Liver (tissue), 3 donors: ENCODE data around the gene REM1.

Experiments used
- EGR1 ChIP-seq, 2 donors: IDR thresholded peaks; 2 replicates each; pipeline ENCODE4 v1.6.1; 2016 to 2018; ENCODE audit warnings: antibody characterized with exemption in 2 of 2, low read depth in 2 of 2
- JUND ChIP-seq, 2 donors: IDR thresholded peaks; 2 replicates each; pipeline ENCODE4 v1.6.1; 2016; ENCODE audit warnings: antibody characterized with exemption in 2 of 2
- RAD21 ChIP-seq, 2 donors: IDR thresholded peaks; 2 replicates each; pipeline ENCODE4 v1.6.1; 2016; ENCODE audit warnings: antibody characterized with exemption in 2 of 2, mild to moderate bottlenecking in 2 of 2
- TF ChIP-seq, protein P1 (sequence below): fragments of 150-350 bp; IDR thresholded peaks from 2 replicates; pipeline ENCODE4 v1.5.1; 2017; ENCODE audit warnings: improper control_type of control experiment, low read depth, low read length; ENCODE audit not compliant: missing input control
- TF ChIP-seq, protein P2 (sequence below): IDR thresholded peaks from 2 replicates; pipeline ENCODE4 v1.6.1; 2016; ENCODE audit warnings: antibody characterized with exemption, mild to moderate bottlenecking
- TF ChIP-seq, protein P3 (sequence below): IDR thresholded peaks from 2 replicates; pipeline ENCODE4 v1.6.1; 2016; ENCODE audit warnings: antibody characterized with exemption
- donor health status: healthy.
- donor health status: healthy.

DNA sequence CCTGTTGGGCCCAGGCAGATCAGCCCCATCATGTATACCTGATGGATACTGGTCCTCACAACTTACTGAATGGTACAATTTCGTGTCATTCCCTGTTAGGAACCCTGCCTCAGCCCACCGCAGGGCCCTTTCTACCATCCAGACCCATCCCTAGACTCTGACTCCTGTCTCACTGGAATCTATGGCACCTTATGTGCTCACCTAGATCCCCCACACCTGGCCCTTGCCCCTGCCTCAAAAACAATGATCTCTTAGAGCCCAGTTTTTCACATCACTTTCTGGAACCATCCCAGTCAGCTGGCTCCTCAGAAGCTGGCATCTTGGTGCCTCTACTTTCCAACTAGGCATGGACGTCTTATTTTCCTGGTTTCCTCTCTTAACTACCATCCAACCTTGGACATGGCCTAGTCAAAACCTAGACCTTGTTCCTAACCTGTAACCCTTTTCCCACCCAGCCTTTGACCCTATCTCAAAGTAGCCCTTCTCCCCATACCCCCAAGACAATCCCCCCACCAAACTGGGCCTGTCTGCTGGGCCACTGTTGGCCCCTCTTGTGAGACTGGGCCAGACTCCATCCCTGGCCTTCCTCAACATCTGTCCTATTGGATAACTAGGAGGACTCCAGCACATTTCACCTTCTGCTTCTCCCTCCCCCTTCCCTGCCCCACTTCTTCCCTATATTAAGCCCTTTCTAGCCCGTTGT is 40.1 kb downstream of the REM1 start:
- TF ChIP-seq, protein P1, sequence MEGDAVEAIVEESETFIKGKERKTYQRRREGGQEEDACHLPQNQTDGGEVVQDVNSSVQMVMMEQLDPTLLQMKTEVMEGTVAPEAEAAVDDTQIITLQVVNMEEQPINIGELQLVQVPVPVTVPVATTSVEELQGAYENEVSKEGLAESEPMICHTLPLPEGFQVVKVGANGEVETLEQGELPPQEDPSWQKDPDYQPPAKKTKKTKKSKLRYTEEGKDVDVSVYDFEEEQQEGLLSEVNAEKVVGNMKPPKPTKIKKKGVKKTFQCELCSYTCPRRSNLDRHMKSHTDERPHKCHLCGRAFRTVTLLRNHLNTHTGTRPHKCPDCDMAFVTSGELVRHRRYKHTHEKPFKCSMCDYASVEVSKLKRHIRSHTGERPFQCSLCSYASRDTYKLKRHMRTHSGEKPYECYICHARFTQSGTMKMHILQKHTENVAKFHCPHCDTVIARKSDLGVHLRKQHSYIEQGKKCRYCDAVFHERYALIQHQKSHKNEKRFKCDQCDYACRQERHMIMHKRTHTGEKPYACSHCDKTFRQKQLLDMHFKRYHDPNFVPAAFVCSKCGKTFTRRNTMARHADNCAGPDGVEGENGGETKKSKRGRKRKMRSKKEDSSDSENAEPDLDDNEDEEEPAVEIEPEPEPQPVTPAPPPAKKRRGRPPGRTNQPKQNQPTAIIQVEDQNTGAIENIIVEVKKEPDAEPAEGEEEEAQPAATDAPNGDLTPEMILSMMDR, result no peak
- TF ChIP-seq, protein P2, sequence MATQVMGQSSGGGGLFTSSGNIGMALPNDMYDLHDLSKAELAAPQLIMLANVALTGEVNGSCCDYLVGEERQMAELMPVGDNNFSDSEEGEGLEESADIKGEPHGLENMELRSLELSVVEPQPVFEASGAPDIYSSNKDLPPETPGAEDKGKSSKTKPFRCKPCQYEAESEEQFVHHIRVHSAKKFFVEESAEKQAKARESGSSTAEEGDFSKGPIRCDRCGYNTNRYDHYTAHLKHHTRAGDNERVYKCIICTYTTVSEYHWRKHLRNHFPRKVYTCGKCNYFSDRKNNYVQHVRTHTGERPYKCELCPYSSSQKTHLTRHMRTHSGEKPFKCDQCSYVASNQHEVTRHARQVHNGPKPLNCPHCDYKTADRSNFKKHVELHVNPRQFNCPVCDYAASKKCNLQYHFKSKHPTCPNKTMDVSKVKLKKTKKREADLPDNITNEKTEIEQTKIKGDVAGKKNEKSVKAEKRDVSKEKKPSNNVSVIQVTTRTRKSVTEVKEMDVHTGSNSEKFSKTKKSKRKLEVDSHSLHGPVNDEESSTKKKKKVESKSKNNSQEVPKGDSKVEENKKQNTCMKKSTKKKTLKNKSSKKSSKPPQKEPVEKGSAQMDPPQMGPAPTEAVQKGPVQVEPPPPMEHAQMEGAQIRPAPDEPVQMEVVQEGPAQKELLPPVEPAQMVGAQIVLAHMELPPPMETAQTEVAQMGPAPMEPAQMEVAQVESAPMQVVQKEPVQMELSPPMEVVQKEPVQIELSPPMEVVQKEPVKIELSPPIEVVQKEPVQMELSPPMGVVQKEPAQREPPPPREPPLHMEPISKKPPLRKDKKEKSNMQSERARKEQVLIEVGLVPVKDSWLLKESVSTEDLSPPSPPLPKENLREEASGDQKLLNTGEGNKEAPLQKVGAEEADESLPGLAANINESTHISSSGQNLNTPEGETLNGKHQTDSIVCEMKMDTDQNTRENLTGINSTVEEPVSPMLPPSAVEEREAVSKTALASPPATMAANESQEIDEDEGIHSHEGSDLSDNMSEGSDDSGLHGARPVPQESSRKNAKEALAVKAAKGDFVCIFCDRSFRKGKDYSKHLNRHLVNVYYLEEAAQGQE, result no peak
- no peak for TF ChIP-seq JUND (IDR thresholded peaks at IDR 0.05)
- no peak for TF ChIP-seq EGR1 (IDR thresholded peaks at IDR 0.05; ENCODE audit: low read depth in 2 of 2)
- TF ChIP-seq RAD21 (IDR thresholded peaks at IDR 0.05), result no peak
- TF ChIP-seq, protein P3, sequence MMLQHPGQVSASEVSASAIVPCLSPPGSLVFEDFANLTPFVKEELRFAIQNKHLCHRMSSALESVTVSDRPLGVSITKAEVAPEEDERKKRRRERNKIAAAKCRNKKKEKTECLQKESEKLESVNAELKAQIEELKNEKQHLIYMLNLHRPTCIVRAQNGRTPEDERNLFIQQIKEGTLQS, result no peak
